Activated naive CD8-positive, alpha-beta T cell treated with anti-CD3 and anti-CD28 coated beads, Interleukin-2, amount 10 ng/mL, durations not matched to agents 7 days and 5 days (primary cell): ENCODE data around the gene CUL5. TPM values are rescaled to one million over a fixed set of nuclear protein-coding genes. Genes with fewer than 3 reads are reported as not detected.
"Not testable (repeated sequence)": the region's sequence is repeated elsewhere in the genome, so short reads cannot be mapped to it uniquely, and the experiment has no call there.

Source experiments
- ATAC-seq: fragments of 150-1000 bp; cut with Tn5 transposase; one replicate; pipeline ENCODE4 v1.10.0; 2021; ENCODE audit warnings: low read depth, moderate library complexity
- POLR2A ChIA-PET: fragments of 350-600 bp; sonication (Branson Sonifier 250); formaldehyde crosslinking; loops from one replicate; lab custom pipeline; 2021; ENCODE audit warnings: antibody characterized with exemption; lab: Charles Lee
- DNase-seq: peaks from one replicate; pipeline ENCODE4 v3.0.0; 2021
- H3K27ac Mint-ChIP-seq: one replicate; pipeline ENCODE4 v1.8.0; 2022; ENCODE audit warnings: mild to moderate bottlenecking, mixed read lengths
- H3K27me3 Mint-ChIP-seq: one replicate; pipeline ENCODE4 v1.8.0; 2022; ENCODE audit warnings: mild to moderate bottlenecking, moderate library complexity, mixed read lengths
- H3K36me3 Mint-ChIP-seq: one replicate; pipeline ENCODE4 v1.8.0; 2021; ENCODE audit warnings: mild to moderate bottlenecking, mixed read lengths
- H3K4me1 Mint-ChIP-seq: one replicate; pipeline ENCODE4 v1.8.0; 2021; ENCODE audit warnings: mixed read lengths
- H3K4me3 Mint-ChIP-seq: one replicate; pipeline ENCODE4 v1.8.0; 2022; ENCODE audit warnings: mild to moderate bottlenecking, moderate library complexity, mixed read lengths
- H3K9me3 Mint-ChIP-seq: one replicate; pipeline ENCODE4 v1.8.0; 2021; ENCODE audit warnings: mixed read lengths
- total RNA-seq, 2 experiments: library from RNA; stranded (reverse); gene quantifications; one replicate each; pipeline ENCODE4 v1.2.3, GENCODE V29; 2021

CUL5 gene
- total RNA-seq, 2 experiments from 2014 or later, result 29.3 to 30.2 TPM

- no peaks in the 10 kb centered on the region for H3K9me3 Mint-ChIP-seq
- peaks cover 15% of the 10 kb centered on the region for H3K36me3 Mint-ChIP-seq
- H3K4me3 Mint-ChIP-seq, result no peak overlapping the region
- H3K27ac Mint-ChIP-seq, result no peak overlapping the region
- POLR2A ChIA-PET, result no interaction called here
- DNase-seq (no peak), ATAC-seq (no peak)
- peaks cover 2% of the 10 kb centered on the region for H3K4me1 Mint-ChIP-seq
- H3K27me3 Mint-ChIP-seq, result no peaks in the 10 kb centered on the region
Measured at GRCh38 chr11:108097179-108097578, 88.5 kb downstream of the CUL5 start.

- POLR2A ChIA-PET, result no interaction called here
- no peak for ATAC-seq
- H3K27ac Mint-ChIP-seq, result no peak overlapping the region
Measured at GRCh38 chr11:108101090-108101775, 92.5 kb downstream of the CUL5 start.

DNA sequence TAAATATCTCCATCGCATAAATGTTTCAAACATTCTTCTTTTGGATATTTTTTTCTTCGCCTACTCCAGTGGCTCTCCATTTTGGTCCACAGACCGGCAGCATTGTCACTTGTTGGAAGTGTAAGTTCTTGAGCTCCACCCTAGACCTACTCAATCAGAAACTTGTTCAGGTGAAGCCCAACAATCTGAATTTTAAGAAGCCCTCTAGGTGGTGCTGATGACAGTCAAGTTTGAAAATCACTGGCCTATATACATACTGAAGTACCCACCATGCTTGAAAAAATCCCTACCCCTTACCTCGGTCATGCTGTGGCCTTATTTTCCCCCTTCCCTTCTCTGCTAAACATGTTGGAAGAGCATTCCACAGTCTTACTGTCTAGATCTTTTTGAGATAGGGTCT lies 102.4 kb downstream of the CUL5 start:
- H3K27me3 Mint-ChIP-seq, result no peaks in the 10 kb centered on the region
- no peak overlapping the region for H3K4me3 Mint-ChIP-seq
- peaks cover 4% of the 10 kb centered on the region for H3K4me1 Mint-ChIP-seq
- ATAC-seq (no peak), DNase-seq (no peak)
- H3K27ac Mint-ChIP-seq, result no peak overlapping the region
- POLR2A ChIA-PET, result no interaction called here
- no peaks in the 10 kb centered on the region for H3K9me3 Mint-ChIP-seq
- H3K36me3 Mint-ChIP-seq, result no peaks in the 10 kb centered on the region

More at GRCh38 chr11:108101090-108101775, 92.5 kb downstream of the CUL5 start:
- Mint-ChIP-seq H3K4me3 (no peak overlapping the region), H3K27me3 (no peaks in the 10 kb centered on the region), H3K4me1 (no peaks in the 10 kb centered on the region), H3K36me3 (peaks cover 5% of the 10 kb centered on the region), H3K9me3 (no peaks in the 10 kb centered on the region)
- no peak for DNase-seq

DNA sequence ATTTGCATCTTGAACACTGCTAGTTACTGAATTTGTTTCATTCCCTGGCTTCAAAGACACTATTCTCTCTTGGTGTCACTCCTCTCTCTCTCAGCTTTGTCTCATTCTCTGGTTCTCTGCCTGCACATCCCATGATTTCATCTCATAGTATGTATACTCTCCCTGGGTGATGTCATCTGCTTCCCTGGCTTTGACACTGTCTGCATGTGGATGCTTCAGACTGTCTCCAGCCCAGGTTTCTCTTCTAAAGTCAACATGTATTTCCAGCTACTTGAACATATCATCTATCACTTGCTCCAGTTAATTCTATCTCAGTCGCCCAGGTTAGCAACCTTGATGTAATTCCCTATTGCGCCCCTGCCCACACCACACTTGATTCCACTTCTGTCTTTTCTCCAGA lies 103.4 kb downstream of the CUL5 start:
- ATAC-seq, result no peak
- H3K36me3 Mint-ChIP-seq, result no peaks in the 10 kb centered on the region
- POLR2A ChIA-PET, result no interaction called here
- peaks cover 4% of the 10 kb centered on the region for H3K4me1 Mint-ChIP-seq
- H3K9me3 Mint-ChIP-seq, result no peaks in the 10 kb centered on the region
- H3K27ac Mint-ChIP-seq, result no peak overlapping the region
- H3K4me3 Mint-ChIP-seq, result no peak overlapping the region
- no peaks in the 10 kb centered on the region for H3K27me3 Mint-ChIP-seq
- DNase-seq, result no peak

GRCh38 chr11:108115500-108116140 lies 106.9 kb downstream of the CUL5 start:
- H3K9me3 Mint-ChIP-seq, result no peaks in the 10 kb centered on the region
- no peaks in the 10 kb centered on the region for H3K27me3 Mint-ChIP-seq
- peaks cover 4% of the 10 kb centered on the region for H3K4me1 Mint-ChIP-seq
- no peak overlapping the region for H3K4me3 Mint-ChIP-seq
- ATAC-seq, result no peak
- POLR2A ChIA-PET, result no interaction called here
- no peaks in the 10 kb centered on the region for H3K36me3 Mint-ChIP-seq
- DNase-seq, result no peak
- H3K27ac Mint-ChIP-seq, result no peak overlapping the region

DNA sequence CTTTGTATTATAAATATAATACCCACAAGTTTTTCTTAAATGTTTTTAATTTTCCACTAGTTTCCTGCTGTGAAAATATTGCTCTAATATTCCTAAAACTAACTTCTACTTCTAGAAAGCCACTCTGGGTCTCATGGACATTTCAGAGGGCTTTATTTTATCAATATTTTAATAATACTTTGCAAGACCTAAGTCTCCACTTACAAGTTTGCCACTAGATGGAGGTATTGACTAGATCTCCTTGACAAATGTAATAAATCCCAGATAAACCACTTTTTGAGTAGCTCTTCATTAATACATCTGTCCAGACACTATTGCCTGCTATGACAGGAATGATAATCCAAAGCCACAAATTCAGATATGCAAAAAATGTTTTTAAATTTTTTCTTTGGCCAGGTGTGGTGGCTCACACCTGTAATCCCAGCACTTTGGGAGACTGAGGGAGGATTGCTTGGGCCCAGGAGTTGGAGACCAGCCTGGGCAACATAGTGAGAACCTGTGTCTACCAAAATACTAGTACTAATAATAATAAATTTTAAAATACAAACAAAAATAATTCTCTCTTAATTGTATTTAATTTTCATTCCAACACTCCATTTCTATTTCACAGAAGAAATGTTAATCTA lies 109.2 kb downstream of the CUL5 start:
- POLR2A ChIA-PET, result interaction anchor here (0.7 kb wide), 1 partner anchor 110 kb away, joined by 3 read pairs; no protein-coding TSS in a partner anchor
- no peak for DNase-seq
- no peaks in the 10 kb centered on the region for H3K9me3 Mint-ChIP-seq
- no peaks in the 10 kb centered on the region for H3K27me3 Mint-ChIP-seq
- H3K4me1 Mint-ChIP-seq, result peaks cover 11% of the 10 kb centered on the region
- ATAC-seq, result no peak
- peaks cover 2% of the 10 kb centered on the region for H3K36me3 Mint-ChIP-seq
- no peak overlapping the region for H3K27ac Mint-ChIP-seq
- H3K4me3 Mint-ChIP-seq, result no peak overlapping the region

GRCh38 chr11:108120936-108121273 lies 112.2 kb downstream of the CUL5 start:
- not testable (repeated sequence) for H3K36me3 Mint-ChIP-seq, ATAC-seq, H3K9me3 Mint-ChIP-seq, H3K27me3 Mint-ChIP-seq, DNase-seq
- Mint-ChIP-seq H3K27ac (peak overlapping the region; percentile 83), H3K4me1 (peaks cover 29% of the 10 kb centered on the region), H3K4me3 (peak overlapping the region; percentile 94)
- POLR2A ChIA-PET, result interaction anchor here (1.3 to 2.4 kb wide), 2 partner anchors 12 to 103 kb away, joined by 3 to 7 read pairs; no protein-coding TSS in a partner anchor

DNA sequence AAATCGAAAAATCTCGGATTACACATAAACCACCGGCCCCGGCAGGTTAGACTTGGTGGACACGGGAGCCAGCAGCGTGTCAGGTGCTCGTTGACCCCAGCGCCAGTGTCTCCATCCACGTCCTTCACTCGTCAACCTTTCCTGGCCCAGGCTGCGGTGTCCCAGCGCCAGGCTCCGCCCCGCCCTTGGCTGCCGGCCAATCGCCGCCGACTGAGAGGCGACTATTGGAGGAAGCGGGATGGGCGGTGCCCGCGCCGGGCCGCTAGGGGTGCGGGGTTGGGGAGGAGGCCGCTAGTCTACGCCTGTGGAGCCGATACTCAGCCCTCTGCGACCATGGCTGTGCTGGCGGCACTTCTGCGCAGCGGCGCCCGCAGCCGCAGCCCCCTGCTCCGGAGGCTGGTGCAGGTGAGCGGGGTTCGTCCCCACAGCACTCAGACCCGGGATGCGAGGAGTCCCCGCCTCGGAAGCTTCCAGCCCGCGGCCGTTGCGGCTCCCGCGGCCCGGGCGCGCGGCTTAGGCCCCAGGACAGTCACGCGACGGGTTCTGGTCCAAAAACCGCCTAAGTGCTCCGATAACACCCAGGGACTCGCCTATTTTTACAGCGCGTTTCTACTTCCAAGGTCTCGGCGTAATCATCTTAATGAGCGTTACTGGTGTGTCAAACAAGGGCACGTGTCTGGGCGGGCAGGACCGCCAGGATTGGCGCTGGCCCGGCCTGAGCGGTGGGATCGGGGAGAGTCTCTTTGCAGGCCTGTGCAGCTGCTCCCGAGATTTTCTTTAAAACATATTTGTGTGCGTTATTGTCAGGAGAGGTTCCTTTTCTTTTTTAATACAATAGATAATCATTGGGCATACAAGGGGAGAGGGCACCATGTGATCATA lies 112.8 kb downstream of the CUL5 start, which contains the start of gene ACAT1:
Gene ACAT1 (plus strand): TSS at position 294 of the 882 bp plus-strand sequence. CDS start 40 bp downstream, at position 334.
- Mint-ChIP-seq H3K27ac (peak within 1 kb of the TSS; percentile 83), H3K9me3 (no peaks in the 10 kb centered on the region)
- ATAC-seq, result peak; percentile 99

GRCh38 chr11:108122166-108122628 lies 113.5 kb downstream of the CUL5 start:
- peak overlapping the region; percentile 6 for H3K27ac Mint-ChIP-seq
- POLR2A ChIA-PET, result interaction anchor here (1.3 to 2.4 kb wide), 2 partner anchors 11 to 102 kb away, joined by 3 to 7 read pairs; no protein-coding TSS in a partner anchor
- peak overlapping the region; percentile 94 for H3K4me3 Mint-ChIP-seq
- ATAC-seq, result no peak
- H3K27me3 Mint-ChIP-seq, result no peaks in the 10 kb centered on the region
- H3K4me1 Mint-ChIP-seq, result peaks cover 30% of the 10 kb centered on the region
- DNase-seq, result no peak
- peaks cover 13% of the 10 kb centered on the region for H3K36me3 Mint-ChIP-seq
- H3K9me3 Mint-ChIP-seq, result no peaks in the 10 kb centered on the region

More for the DNA sequence above, 112.8 kb downstream of the CUL5 start, which contains the start of gene ACAT1:
- H3K36me3 Mint-ChIP-seq, result peaks cover 13% of the 10 kb centered on the region
- H3K4me1 Mint-ChIP-seq, result peaks cover 30% of the 10 kb centered on the region
- POLR2A ChIA-PET, result interaction anchor here (1.3 to 2.4 kb wide), 2 partner anchors 12 to 102 kb away, joined by 3 to 7 read pairs; no protein-coding TSS in a partner anchor
- peak within 1 kb of the TSS; percentile 94 for H3K4me3 Mint-ChIP-seq
- no peaks in the 10 kb centered on the region for H3K27me3 Mint-ChIP-seq
- DNase-seq, result peak; percentile 97

DNA sequence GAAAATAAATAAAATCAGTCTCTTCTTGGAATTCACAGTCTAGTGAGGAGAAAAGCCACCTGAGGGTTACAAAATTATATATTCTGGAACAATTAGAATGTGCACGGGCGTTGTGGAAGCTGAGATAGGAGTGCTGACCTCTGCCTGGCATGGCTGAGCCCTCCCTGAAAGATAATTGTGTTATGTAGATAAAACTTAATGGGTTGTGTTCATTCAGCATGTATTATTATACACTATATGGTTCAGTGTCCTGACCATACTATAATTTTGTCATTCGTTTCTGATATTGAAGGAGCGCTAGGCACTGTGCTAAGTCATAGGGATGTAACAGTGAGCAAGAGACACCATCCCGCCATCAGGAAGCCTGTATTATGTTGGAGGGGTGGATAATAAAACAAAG lies 116.4 kb downstream of the CUL5 start:
- Mint-ChIP-seq H3K36me3 (peaks cover 24% of the 10 kb centered on the region), H3K27me3 (no peaks in the 10 kb centered on the region), H3K9me3 (no peaks in the 10 kb centered on the region), H3K4me3 (no peak overlapping the region), H3K4me1 (peaks cover 30% of the 10 kb centered on the region), H3K27ac (no peak overlapping the region)
- POLR2A ChIA-PET, result interaction anchor here (0.6 kb wide), 1 partner anchor 163 kb away, joined by 5 read pairs; no protein-coding TSS in a partner anchor
- no peak for ATAC-seq
- DNase-seq, result no peak

GRCh38 chr11:108128772-108129171 lies 120.1 kb downstream of the CUL5 start:
- no peak overlapping the region for H3K27ac Mint-ChIP-seq
- H3K4me1 Mint-ChIP-seq, result peaks cover 18% of the 10 kb centered on the region
- no peaks in the 10 kb centered on the region for H3K9me3 Mint-ChIP-seq
- no peak for ATAC-seq
- POLR2A ChIA-PET, result no interaction called here
- H3K4me3 Mint-ChIP-seq, result no peak overlapping the region
- no peaks in the 10 kb centered on the region for H3K27me3 Mint-ChIP-seq
- no peak for DNase-seq
- peaks cover 28% of the 10 kb centered on the region for H3K36me3 Mint-ChIP-seq

GRCh38 chr11:108131993-108132392 lies 123.3 kb downstream of the CUL5 start:
- Mint-ChIP-seq H3K27ac (no peak overlapping the region), H3K9me3 (no peaks in the 10 kb centered on the region), H3K27me3 (no peaks in the 10 kb centered on the region), H3K4me3 (no peak overlapping the region), H3K36me3 (peaks cover 22% of the 10 kb centered on the region), H3K4me1 (peaks cover 7% of the 10 kb centered on the region)
- DNase-seq, result no peak
- ATAC-seq, result no peak
- POLR2A ChIA-PET, result interaction anchor here (0.6 kb wide), 1 partner anchor 736 kb away, joined by 4 read pairs; no protein-coding TSS in a partner anchor
